Measurements from ENCODE around the gene UBE2L3. TPM values are rescaled to one million over a fixed set of nuclear protein-coding genes. Genes with fewer than 3 reads are reported as not detected.

The UBE2L3 gene
- polyA plus RNA-seq, 2 of the 4 experiments (the other 2 are of a cell fraction) = 54.9 to 55.6 TPM

DNA sequence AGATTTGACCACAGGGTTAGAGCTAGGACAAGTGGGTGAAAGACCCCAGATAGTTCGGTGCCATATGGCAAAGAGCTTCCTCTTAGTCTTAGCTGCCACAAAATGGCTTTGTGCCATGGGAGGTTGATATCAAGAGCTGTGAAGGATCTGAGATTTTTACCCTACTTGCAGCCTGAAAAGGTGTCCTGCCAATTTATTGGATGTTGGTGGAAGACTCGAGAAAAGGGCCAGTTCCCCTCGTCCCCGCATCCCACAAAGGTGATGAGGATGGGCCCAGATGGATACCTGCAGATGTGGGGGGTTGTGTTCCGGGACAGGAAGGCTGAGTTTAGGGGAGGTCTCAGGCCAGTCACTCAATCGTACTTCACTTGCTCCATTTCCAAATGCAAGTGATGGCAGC lies 35.1 kb downstream of the UBE2L3 start:
- ChIA-PET POLR2A (no interaction called here), CTCF (interaction anchor here (0.8 to 1.4 kb wide), 3 partner anchors 9 to 39 kb away, joined by 4 to 6 read pairs (median 5); no protein-coding TSS in a partner anchor)
- H3K4me1 ChIP-seq = peaks cover 15% of the 10 kb centered on the region
- DNase-seq (ENCODE audit: low read depth in 1 of 2, low spot score in 1 of 2) = no peak
- no peaks in the 10 kb centered on the region for H3K9me3 ChIP-seq
- no peak overlapping the region for H3K27ac ChIP-seq
- H3K4me3 ChIP-seq = no peak overlapping the region
- TF ChIP-seq ZNF302 (CRISPR knock-in tag; IDR thresholded peaks at IDR 0.05) = no peak
- no peak for TF ChIP-seq HOXB5 (CRISPR knock-in tag; IDR thresholded peaks at IDR 0.05)
- no peak for TF ChIP-seq FOXS1 (CRISPR knock-in tag; IDR thresholded peaks at IDR 0.05)
- TF ChIP-seq, protein P1, sequence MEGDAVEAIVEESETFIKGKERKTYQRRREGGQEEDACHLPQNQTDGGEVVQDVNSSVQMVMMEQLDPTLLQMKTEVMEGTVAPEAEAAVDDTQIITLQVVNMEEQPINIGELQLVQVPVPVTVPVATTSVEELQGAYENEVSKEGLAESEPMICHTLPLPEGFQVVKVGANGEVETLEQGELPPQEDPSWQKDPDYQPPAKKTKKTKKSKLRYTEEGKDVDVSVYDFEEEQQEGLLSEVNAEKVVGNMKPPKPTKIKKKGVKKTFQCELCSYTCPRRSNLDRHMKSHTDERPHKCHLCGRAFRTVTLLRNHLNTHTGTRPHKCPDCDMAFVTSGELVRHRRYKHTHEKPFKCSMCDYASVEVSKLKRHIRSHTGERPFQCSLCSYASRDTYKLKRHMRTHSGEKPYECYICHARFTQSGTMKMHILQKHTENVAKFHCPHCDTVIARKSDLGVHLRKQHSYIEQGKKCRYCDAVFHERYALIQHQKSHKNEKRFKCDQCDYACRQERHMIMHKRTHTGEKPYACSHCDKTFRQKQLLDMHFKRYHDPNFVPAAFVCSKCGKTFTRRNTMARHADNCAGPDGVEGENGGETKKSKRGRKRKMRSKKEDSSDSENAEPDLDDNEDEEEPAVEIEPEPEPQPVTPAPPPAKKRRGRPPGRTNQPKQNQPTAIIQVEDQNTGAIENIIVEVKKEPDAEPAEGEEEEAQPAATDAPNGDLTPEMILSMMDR (IDR thresholded peaks at IDR 0.05) = no peak
- TF ChIP-seq KDM1A (IDR thresholded peaks at IDR 0.05; ENCODE audit: low read depth) = no peak
- TF ChIP-seq, protein P2, sequence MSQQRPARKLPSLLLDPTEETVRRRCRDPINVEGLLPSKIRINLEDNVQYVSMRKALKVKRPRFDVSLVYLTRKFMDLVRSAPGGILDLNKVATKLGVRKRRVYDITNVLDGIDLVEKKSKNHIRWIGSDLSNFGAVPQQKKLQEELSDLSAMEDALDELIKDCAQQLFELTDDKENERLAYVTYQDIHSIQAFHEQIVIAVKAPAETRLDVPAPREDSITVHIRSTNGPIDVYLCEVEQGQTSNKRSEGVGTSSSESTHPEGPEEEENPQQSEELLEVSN (IDR thresholded peaks at IDR 0.05; ENCODE audit: borderline replicate concordance, low read depth) = no peak
- no peak for TF ChIP-seq RNF2 (IDR thresholded peaks at IDR 0.05; ENCODE audit: borderline replicate concordance, low read depth)
- TF ChIP-seq, protein P3, sequence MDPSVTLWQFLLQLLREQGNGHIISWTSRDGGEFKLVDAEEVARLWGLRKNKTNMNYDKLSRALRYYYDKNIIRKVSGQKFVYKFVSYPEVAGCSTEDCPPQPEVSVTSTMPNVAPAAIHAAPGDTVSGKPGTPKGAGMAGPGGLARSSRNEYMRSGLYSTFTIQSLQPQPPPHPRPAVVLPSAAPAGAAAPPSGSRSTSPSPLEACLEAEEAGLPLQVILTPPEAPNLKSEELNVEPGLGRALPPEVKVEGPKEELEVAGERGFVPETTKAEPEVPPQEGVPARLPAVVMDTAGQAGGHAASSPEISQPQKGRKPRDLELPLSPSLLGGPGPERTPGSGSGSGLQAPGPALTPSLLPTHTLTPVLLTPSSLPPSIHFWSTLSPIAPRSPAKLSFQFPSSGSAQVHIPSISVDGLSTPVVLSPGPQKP (IDR thresholded peaks at IDR 0.05; ENCODE audit: low read depth, low read length) = no peak
- no peak for TF ChIP-seq EHMT2 (IDR thresholded peaks at IDR 0.05; ENCODE audit: low read depth)
- TF ChIP-seq, protein P4, sequence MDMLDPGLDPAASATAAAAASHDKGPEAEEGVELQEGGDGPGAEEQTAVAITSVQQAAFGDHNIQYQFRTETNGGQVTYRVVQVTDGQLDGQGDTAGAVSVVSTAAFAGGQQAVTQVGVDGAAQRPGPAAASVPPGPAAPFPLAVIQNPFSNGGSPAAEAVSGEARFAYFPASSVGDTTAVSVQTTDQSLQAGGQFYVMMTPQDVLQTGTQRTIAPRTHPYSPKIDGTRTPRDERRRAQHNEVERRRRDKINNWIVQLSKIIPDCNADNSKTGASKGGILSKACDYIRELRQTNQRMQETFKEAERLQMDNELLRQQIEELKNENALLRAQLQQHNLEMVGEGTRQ (IDR thresholded peaks at IDR 0.05) = no peak
- no peak for TF ChIP-seq HOXA7 (CRISPR knock-in tag; IDR thresholded peaks at IDR 0.05)
- TF ChIP-seq KDM5A (IDR thresholded peaks at IDR 0.05) = no peak
- no peak for TF ChIP-seq FOSB (CRISPR knock-in tag; IDR thresholded peaks at IDR 0.05)
- TF ChIP-seq JUNB (IDR thresholded peaks at IDR 0.05) = no peak
- no peak for TF ChIP-seq MYC (IDR thresholded peaks at IDR 0.05; ENCODE audit: borderline replicate concordance, low read length)
- no peak for TF ChIP-seq GATA3 (IDR thresholded peaks at IDR 0.05; ENCODE audit: borderline replicate concordance)
- TF ChIP-seq, protein P5, sequence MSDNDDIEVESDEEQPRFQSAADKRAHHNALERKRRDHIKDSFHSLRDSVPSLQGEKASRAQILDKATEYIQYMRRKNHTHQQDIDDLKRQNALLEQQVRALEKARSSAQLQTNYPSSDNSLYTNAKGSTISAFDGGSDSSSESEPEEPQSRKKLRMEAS (IDR thresholded peaks at IDR 0.05) = no peak
- ATAC-seq = no peak
- H3K4me2 ChIP-seq = no peak overlapping the region
- FAIRE-seq = no peak
- 92% methylated on average over 6 of the region's 6 CpGs for WGBS (ENCODE audit: missing lambda C conversion rate)

DNA sequence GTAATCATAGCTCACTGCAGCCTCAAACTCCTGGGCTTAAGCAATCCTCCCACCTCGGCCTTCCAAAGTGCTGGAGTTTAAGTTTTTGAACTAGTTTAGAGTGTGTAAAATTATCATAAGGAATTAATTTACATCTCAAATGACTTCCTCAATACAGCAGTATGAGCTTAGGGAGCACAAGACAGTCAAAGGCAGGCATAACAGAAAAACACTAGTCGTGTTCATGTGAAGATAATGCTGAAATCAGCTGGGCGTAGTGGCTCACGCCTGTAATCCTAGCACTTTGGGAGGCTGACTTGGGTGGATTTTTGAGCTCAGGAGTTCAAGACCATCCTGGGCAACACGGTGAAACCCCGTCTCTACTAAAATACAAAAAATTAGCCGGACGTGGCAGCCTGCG lies 36.5 kb downstream of the UBE2L3 start:
- TF ChIP-seq BHLHE40 (IDR thresholded peaks at IDR 0.05; ENCODE audit: low read depth, low read length) = no peak
- TF ChIP-seq HOXB5 (CRISPR knock-in tag; IDR thresholded peaks at IDR 0.05) = no peak
- TF ChIP-seq, protein P3 (IDR thresholded peaks at IDR 0.05; ENCODE audit: low read depth, low read length) = no peak
- no peak for TF ChIP-seq JUNB (IDR thresholded peaks at IDR 0.05)
- TF ChIP-seq MAZ (IDR thresholded peaks at IDR 0.05; ENCODE audit: borderline replicate concordance, low read depth, low read length) = no peak
- TF ChIP-seq RFX5 (IDR thresholded peaks at IDR 0.05) = no peak
- TF ChIP-seq HEYL (CRISPR knock-in tag; IDR thresholded peaks at IDR 0.05) = no peak
- TF ChIP-seq, protein P6, sequence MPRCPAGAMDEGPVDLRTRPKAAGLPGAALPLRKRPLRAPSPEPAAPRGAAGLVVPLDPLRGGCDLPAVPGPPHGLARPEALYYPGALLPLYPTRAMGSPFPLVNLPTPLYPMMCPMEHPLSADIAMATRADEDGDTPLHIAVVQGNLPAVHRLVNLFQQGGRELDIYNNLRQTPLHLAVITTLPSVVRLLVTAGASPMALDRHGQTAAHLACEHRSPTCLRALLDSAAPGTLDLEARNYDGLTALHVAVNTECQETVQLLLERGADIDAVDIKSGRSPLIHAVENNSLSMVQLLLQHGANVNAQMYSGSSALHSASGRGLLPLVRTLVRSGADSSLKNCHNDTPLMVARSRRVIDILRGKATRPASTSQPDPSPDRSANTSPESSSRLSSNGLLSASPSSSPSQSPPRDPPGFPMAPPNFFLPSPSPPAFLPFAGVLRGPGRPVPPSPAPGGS (IDR thresholded peaks at IDR 0.05) = no peak
- TF ChIP-seq, protein P7, sequence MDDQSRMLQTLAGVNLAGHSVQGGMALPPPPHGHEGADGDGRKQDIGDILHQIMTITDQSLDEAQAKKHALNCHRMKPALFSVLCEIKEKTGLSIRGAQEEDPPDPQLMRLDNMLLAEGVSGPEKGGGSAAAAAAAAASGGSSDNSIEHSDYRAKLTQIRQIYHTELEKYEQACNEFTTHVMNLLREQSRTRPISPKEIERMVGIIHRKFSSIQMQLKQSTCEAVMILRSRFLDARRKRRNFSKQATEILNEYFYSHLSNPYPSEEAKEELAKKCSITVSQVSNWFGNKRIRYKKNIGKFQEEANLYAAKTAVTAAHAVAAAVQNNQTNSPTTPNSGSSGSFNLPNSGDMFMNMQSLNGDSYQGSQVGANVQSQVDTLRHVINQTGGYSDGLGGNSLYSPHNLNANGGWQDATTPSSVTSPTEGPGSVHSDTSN (IDR thresholded peaks at IDR 0.05) = no peak
- TF ChIP-seq, protein P8, sequence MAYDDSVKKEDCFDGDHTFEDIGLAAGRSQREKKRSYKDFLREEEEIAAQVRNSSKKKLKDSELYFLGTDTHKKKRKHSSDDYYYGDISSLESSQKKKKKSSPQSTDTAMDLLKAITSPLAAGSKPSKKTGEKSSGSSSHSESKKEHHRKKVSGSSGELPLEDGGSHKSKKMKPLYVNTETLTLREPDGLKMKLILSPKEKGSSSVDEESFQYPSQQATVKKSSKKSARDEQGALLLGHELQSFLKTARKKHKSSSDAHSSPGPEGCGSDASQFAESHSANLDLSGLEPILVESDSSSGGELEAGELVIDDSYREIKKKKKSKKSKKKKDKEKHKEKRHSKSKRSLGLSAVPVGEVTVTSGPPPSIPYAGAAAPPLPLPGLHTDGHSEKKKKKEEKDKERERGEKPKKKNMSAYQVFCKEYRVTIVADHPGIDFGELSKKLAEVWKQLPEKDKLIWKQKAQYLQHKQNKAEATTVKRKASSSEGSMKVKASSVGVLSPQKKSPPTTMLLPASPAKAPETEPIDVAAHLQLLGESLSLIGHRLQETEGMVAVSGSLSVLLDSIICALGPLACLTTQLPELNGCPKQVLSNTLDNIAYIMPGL (CRISPR knock-in tag; IDR thresholded peaks at IDR 0.05; ENCODE audit: borderline replicate concordance) = no peak
- no peak for TF ChIP-seq ZC3H11A (IDR thresholded peaks at IDR 0.05)
- WGBS (ENCODE audit: missing lambda C conversion rate) = 93% methylated on average over 9 of the region's 9 CpGs
- POLR2A ChIA-PET = no interaction called here
- H3K4me3 ChIP-seq = no peak overlapping the region
- FAIRE-seq (no peak), ATAC-seq (no peak), DNase-seq (ENCODE audit: low read depth in 1 of 2, low spot score in 1 of 2) (no peak)
- CTCF ChIA-PET = interaction anchor here (1.1 to 2.3 kb wide), 4 partner anchors 11 to 43 kb away, joined by 3 to 7 read pairs (median 4); no protein-coding TSS in a partner anchor
- no peaks in the 10 kb centered on the region for H3K9me3 ChIP-seq
- H3K4me2 ChIP-seq = no peak overlapping the region
- H3K27ac ChIP-seq = no peak overlapping the region
- H3K4me1 ChIP-seq = peaks cover 18% of the 10 kb centered on the region

Measured in A549 (cell line).